GM20000 (cell line): ENCODE measurements around the gene ASAP2.

ENCODE experiments used
- DNase-seq: peaks from one replicate; pipeline ENCODE4 v3.0.0; 2012; ENCODE audit warnings: low spot score
- TF ChIP-seq, protein P1 (sequence below): IDR thresholded peaks from 2 replicates; pipeline ENCODE4 v1.5.1; 2012; ENCODE audit warnings: mild to moderate bottlenecking, control low read depth; ENCODE audit errors: extremely low read depth, missing control alignments

Gene ASAP2

GRCh38 chr2:9445089-9445488 is 238.5 kb downstream of the ASAP2 start:
- no peak for DNase-seq
- TF ChIP-seq, protein P1, sequence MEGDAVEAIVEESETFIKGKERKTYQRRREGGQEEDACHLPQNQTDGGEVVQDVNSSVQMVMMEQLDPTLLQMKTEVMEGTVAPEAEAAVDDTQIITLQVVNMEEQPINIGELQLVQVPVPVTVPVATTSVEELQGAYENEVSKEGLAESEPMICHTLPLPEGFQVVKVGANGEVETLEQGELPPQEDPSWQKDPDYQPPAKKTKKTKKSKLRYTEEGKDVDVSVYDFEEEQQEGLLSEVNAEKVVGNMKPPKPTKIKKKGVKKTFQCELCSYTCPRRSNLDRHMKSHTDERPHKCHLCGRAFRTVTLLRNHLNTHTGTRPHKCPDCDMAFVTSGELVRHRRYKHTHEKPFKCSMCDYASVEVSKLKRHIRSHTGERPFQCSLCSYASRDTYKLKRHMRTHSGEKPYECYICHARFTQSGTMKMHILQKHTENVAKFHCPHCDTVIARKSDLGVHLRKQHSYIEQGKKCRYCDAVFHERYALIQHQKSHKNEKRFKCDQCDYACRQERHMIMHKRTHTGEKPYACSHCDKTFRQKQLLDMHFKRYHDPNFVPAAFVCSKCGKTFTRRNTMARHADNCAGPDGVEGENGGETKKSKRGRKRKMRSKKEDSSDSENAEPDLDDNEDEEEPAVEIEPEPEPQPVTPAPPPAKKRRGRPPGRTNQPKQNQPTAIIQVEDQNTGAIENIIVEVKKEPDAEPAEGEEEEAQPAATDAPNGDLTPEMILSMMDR = no peak

DNA sequence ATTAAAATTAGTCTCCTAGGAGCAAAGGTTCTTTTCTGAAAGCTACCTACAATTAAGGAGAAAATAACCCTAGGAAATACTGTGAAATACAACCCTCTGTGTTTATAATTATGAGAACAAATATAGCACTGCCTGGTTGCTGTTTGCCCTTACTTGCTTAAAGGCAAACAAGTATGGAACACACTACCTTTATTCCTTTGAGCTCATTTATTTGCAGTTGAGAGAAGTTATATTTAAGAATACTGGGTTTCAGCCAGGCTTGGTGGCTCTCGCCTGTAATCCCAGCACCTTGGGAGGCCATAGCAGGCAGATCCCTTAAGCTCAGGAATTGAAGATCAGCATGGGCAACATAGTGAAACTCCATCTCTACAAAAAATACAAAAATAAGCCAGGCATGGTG is 244.6 kb downstream of the ASAP2 start:
- DNase-seq = no peak
- TF ChIP-seq, protein P1 = no peak
